H9 (cell line): Measurements from ENCODE around the gene KIAA1671. TPM values are rescaled to one million over a fixed set of nuclear protein-coding genes. Genes with fewer than 3 reads are reported as not detected.

Source experiments
- DNase-seq: peaks from one replicate; pipeline ENCODE4 v3.0.0-alpha.2; 2017
- H2AFZ ChIP-seq: one replicate; pipeline ENCODE4 v1.6.1; 2013; ENCODE audit warnings: mild to moderate bottlenecking, low read length, control low read depth, moderate library complexity
- H2AK5ac ChIP-seq: 2 replicates; pipeline ENCODE4 v1.6.1; 2013; ENCODE audit warnings: low read length, control low read depth, mixed read lengths; ENCODE audit not compliant: insufficient read length
- H2BK120ac ChIP-seq: one replicate; pipeline ENCODE4 v1.6.1; 2013; ENCODE audit warnings: low read depth, mild to moderate bottlenecking, low read length, control low read depth, inconsistent platforms; ENCODE audit not compliant: poor library complexity, severe bottlenecking
- H2BK12ac ChIP-seq: 2 replicates; pipeline ENCODE4 v1.6.1; 2013; ENCODE audit warnings: low read length, control low read depth, mixed read lengths, low read depth; ENCODE audit not compliant: insufficient read length
- H2BK15ac ChIP-seq: 2 replicates; pipeline ENCODE4 v1.6.1; 2013; ENCODE audit warnings: low read depth, low read length, control low read depth
- H2BK20ac ChIP-seq: one replicate; pipeline ENCODE4 v1.6.1; 2013; ENCODE audit warnings: low read depth, mild to moderate bottlenecking, low read length, control low read depth, inconsistent platforms; ENCODE audit not compliant: poor library complexity, severe bottlenecking
- H2BK5ac ChIP-seq: 2 replicates; pipeline ENCODE4 v1.6.1; 2013; ENCODE audit warnings: low read length, control low read depth, mixed read lengths; ENCODE audit not compliant: insufficient read length
- H3K14ac ChIP-seq: 2 replicates; pipeline ENCODE4 v1.6.1; 2013; ENCODE audit warnings: low read length, control low read depth; ENCODE audit not compliant: insufficient read depth
- H3K18ac ChIP-seq: 2 replicates; pipeline ENCODE4 v1.6.1; 2013; ENCODE audit warnings: low read depth, mild to moderate bottlenecking, mixed read lengths, low read length, control low read depth; ENCODE audit not compliant: insufficient read length
- H3K23ac ChIP-seq: 2 replicates; pipeline ENCODE4 v1.6.1; 2013; ENCODE audit warnings: low read length, control low read depth, mixed read lengths, low read depth; ENCODE audit not compliant: insufficient read length
- H3K23me2 ChIP-seq: 2 replicates; pipeline ENCODE4 v1.6.1; 2013; ENCODE audit warnings: low read depth, mild to moderate bottlenecking, mixed read lengths, low read length, control low read depth; ENCODE audit not compliant: insufficient read length, poor library complexity, severe bottlenecking
- H3K27ac ChIP-seq: 2 replicates; pipeline ENCODE4 v1.5.1; 2013; ENCODE audit warnings: low read length, control low read depth, mixed read lengths, low read depth; ENCODE audit not compliant: insufficient read length
- H3K27me3 ChIP-seq: 2 replicates; pipeline ENCODE4 v1.6.1; 2013; ENCODE audit warnings: low read length, control low read depth, inconsistent platforms; ENCODE audit not compliant: insufficient read depth
- H3K4ac ChIP-seq: 2 replicates; pipeline ENCODE4 v1.6.1; 2013; ENCODE audit warnings: low read depth, mild to moderate bottlenecking, control low read depth, inconsistent platforms, low read length, moderate library complexity
- H3K4me1 ChIP-seq: 2 replicates; pipeline ENCODE4 v1.6.1; 2013; ENCODE audit warnings: low read length, control low read depth, inconsistent platforms; ENCODE audit not compliant: insufficient read depth
- H3K4me2 ChIP-seq: 2 replicates; pipeline ENCODE4 v1.6.1; 2013; ENCODE audit warnings: low read length, control low read depth, mixed read lengths; ENCODE audit not compliant: insufficient read length, insufficient read depth
- H3K56ac ChIP-seq: 2 replicates; pipeline ENCODE4 v1.6.1; 2013; ENCODE audit warnings: low read depth, mild to moderate bottlenecking, mixed read lengths, low read length, control low read depth; ENCODE audit not compliant: insufficient read length
- H3K79me1 ChIP-seq: 2 replicates; pipeline ENCODE4 v1.6.1; 2013; ENCODE audit warnings: low read depth, mild to moderate bottlenecking, moderate library complexity, low read length, control low read depth, inconsistent platforms; ENCODE audit not compliant: insufficient read depth, poor library complexity, severe bottlenecking
- H3K79me2 ChIP-seq: 2 replicates; pipeline ENCODE4 v1.6.1; 2013; ENCODE audit warnings: low read length, control low read depth, inconsistent platforms; ENCODE audit not compliant: insufficient read depth
- H3K9ac ChIP-seq: 2 replicates; pipeline ENCODE4 v1.6.1; 2013; ENCODE audit warnings: low read length, control low read depth, mixed read lengths; ENCODE audit not compliant: insufficient read length; ENCODE audit errors: extremely low read depth
- H3K9me3 ChIP-seq: one replicate; pipeline ENCODE4 v1.6.1; 2013; ENCODE audit warnings: low read depth, low read length, inconsistent platforms; ENCODE audit not compliant: control insufficient read depth
- H3T11ph ChIP-seq: one replicate; pipeline ENCODE4 v1.6.1; 2013; ENCODE audit warnings: mild to moderate bottlenecking, low read length, control low read depth, inconsistent platforms
- H4K20me1 ChIP-seq: one replicate; pipeline ENCODE4 v1.6.1; 2013; ENCODE audit not compliant: control insufficient read depth, insufficient read length, insufficient read depth
- H4K5ac ChIP-seq: 2 replicates; pipeline ENCODE4 v1.6.1; 2013; ENCODE audit warnings: low read depth, mild to moderate bottlenecking, mixed read lengths, low read length, control low read depth; ENCODE audit not compliant: insufficient read length
- H4K8ac ChIP-seq: replicated peaks from 2 replicates; pipeline ENCODE4 v1.6.1; 2013; ENCODE audit warnings: low read length, control low read depth, mixed read lengths, low read depth; ENCODE audit not compliant: insufficient read length
- H4K91ac ChIP-seq: 2 replicates; pipeline ENCODE4 v1.6.1; 2013; ENCODE audit warnings: low read depth, mild to moderate bottlenecking, moderate library complexity, mixed read lengths, low read length, control low read depth; ENCODE audit not compliant: insufficient read length
- H3K27ac Mint-ChIP-seq, 3 experiments: 2 replicates in 2 of 3; 3 replicates in 1 of 3; pipeline ENCODE4 v1.8.0; 2020 to 2021; ENCODE audit warnings: mixed read lengths in 3 of 3, mild to moderate bottlenecking in 1 of 3, moderate library complexity in 1 of 3
- H3K27me3 Mint-ChIP-seq: 2 replicates; pipeline ENCODE4 v1.8.0; 2021; ENCODE audit warnings: low read depth, mild to moderate bottlenecking, moderate library complexity, mixed read lengths
- H3K36me3 Mint-ChIP-seq, 3 experiments: 2 replicates in 2 of 3; 3 replicates in 1 of 3; pipeline ENCODE4 v1.8.0; 2020 to 2021; ENCODE audit warnings: low read depth in 3 of 3, mixed read lengths in 3 of 3; ENCODE audit not compliant: insufficient read depth in 1 of 3
- H3K4me1 Mint-ChIP-seq, 2 experiments: 2 replicates each; pipeline ENCODE4 v1.8.0; 2020; ENCODE audit warnings: mixed read lengths in 2 of 2
- H3K4me3 Mint-ChIP-seq, 2 experiments: 2 replicates in 1 of 2; 3 replicates in 1 of 2; pipeline ENCODE4 v1.8.0; 2020 to 2021; ENCODE audit warnings: mild to moderate bottlenecking in 2 of 2, mixed read lengths in 2 of 2, moderate library complexity in 1 of 2
- H3K9me3 Mint-ChIP-seq, 2 experiments: 2 replicates in 1 of 2; 3 replicates in 1 of 2; pipeline ENCODE4 v1.8.0; 2020; ENCODE audit warnings: mild to moderate bottlenecking in 2 of 2, mixed read lengths in 2 of 2, moderate library complexity in 1 of 2
- CTCF ChIP-seq: fragments of 200-600 bp; sonication (generic); conservative IDR thresholded peaks from 3 replicates; pipeline ENCODE4 v1.8.0; 2021; ENCODE audit warnings: antibody characterized with exemption, mild to moderate bottlenecking
- WGBS: extraction: QIAGEN DNeasy Blood & Tissue Kit; methylation state at CpG from one replicate; pipeline ENCODE4 v1.1.7; 2013; ENCODE audit warnings: missing lambda C conversion rate, low lambda C conversion rate, mixed read lengths; ENCODE audit not compliant: insufficient read length; ENCODE audit errors: extremely low coverage; 5-methylcytosine and 5-hydroxymethylcytosine counted together
- total RNA-seq: library from RNA; stranded (reverse); gene quantifications from 2 replicates; pipeline ENCODE4 v1.2.1, GENCODE V29; 2021

Gene KIAA1671
- total RNA-seq, 1 experiment from 2014 or later: 22.6 TPM

- H3K27me3 ChIP-seq: no peaks in the 10 kb centered on the region
- no peak for TF ChIP-seq CTCF
- no peaks in the 10 kb centered on the region for H3K4me1 ChIP-seq
- H2BK12ac ChIP-seq: no peak overlapping the region
- H2AFZ ChIP-seq: no peak overlapping the region
- no peak overlapping the region for H3K18ac ChIP-seq
- no peak overlapping the region for H2AK5ac ChIP-seq
- H3K9ac ChIP-seq: no peak overlapping the region
- no peaks in the 10 kb centered on the region for H4K20me1 ChIP-seq
- no peak overlapping the region for H3K4me3 Mint-ChIP-seq
- H2BK15ac ChIP-seq: no peak overlapping the region
- no peak overlapping the region for H3K14ac ChIP-seq
- no peak overlapping the region for H3K4me2 ChIP-seq
- no peak for DNase-seq
- H2BK120ac ChIP-seq: no peak overlapping the region
- no peak overlapping the region for H3K27ac Mint-ChIP-seq
- no peak overlapping the region for H3K56ac ChIP-seq
- no peak overlapping the region for H3K27ac ChIP-seq
- no peak overlapping the region for H4K5ac ChIP-seq
- no peak overlapping the region for H3K4ac ChIP-seq
- 0 out of 4 replicates have a peak, but pooled peaks cover 0 to 4% of the 10 kb centered on the region in 2 experiments for H3K4me1 Mint-ChIP-seq
- H4K8ac ChIP-seq: no peak overlapping the region
- H3K36me3 Mint-ChIP-seq: peaks cover 0 to 2% (median 2%) of the 10 kb centered on the region in 3 experiments; a peak in 3 of 7 replicates
- H3K9me3 Mint-ChIP-seq: peaks cover 5 to 7% of the 10 kb centered on the region in 2 experiments; a peak in 3 of 5 replicates
- H3K9me3 ChIP-seq: no peaks in the 10 kb centered on the region
- H3K23ac ChIP-seq: no peak overlapping the region
- no peak overlapping the region for H2BK20ac ChIP-seq
- H3K79me1 ChIP-seq: no peaks in the 10 kb centered on the region
- no peak overlapping the region for H2BK5ac ChIP-seq
- no peaks in the 10 kb centered on the region for H3K79me2 ChIP-seq
- no CpG with 5 or more reads among the region's 4 CpGs for WGBS
- H3K27me3 Mint-ChIP-seq: peaks cover 33% of the 10 kb centered on the region
- H4K91ac ChIP-seq: no peak overlapping the region
- H3K23me2 ChIP-seq: no peaks in the 10 kb centered on the region
- no peak overlapping the region for H3T11ph ChIP-seq
Observed at GRCh38 chr22:25219948-25220442, 267.5 kb downstream of the KIAA1671 start.
